MCF 10A (cell line): Measurements from ENCODE around the gene ATRN. TPM values are rescaled to one million over a fixed set of nuclear protein-coding genes. Genes with fewer than 3 reads are reported as not detected.

Experiments used
- BruUV-seq: library from RNA; stranded (reverse); fragments of 400-500 nt; replicated peaks from 2 replicates; lab custom pipeline; 2021; lab: Mats Ljungman, UMichigan
- CTCF ChIA-PET: fragments of 300-600 bp; sonication (Branson Sonifier 250); formaldehyde crosslinking; extraction: SDS; loops from one replicate; lab custom pipeline; 2021; ENCODE audit warnings: antibody characterized with exemption, inconsistent platforms; lab: Yijun Ruan, JAX
- POLR2A ChIA-PET: fragments of 300-600, 350-650 bp; sonication (Branson Sonifier 250); formaldehyde crosslinking; extraction: SDS; loops from one replicate; lab custom pipeline; 2020; ENCODE audit warnings: antibody characterized with exemption, inconsistent platforms; lab: Yijun Ruan, JAX
- DNase-seq: peaks from one replicate; pipeline ENCODE4 v3.0.0-alpha.2; 2018; ENCODE audit not compliant: unreplicated experiment
- H3K27ac Mint-ChIP-seq: one replicate; pipeline ENCODE4 v1.8.0; 2022; ENCODE audit warnings: mild to moderate bottlenecking, low read depth, mixed read lengths; ENCODE audit not compliant: unreplicated experiment
- H3K27me3 Mint-ChIP-seq: one replicate; pipeline ENCODE4 v1.8.0; 2022; ENCODE audit warnings: mixed read lengths; ENCODE audit not compliant: insufficient read depth, unreplicated experiment
- H3K36me3 Mint-ChIP-seq: one replicate; pipeline ENCODE4 v1.8.0; 2022; ENCODE audit warnings: mild to moderate bottlenecking, moderate library complexity, mixed read lengths; ENCODE audit not compliant: insufficient read depth, unreplicated experiment
- H3K4me1 Mint-ChIP-seq: one replicate; pipeline ENCODE4 v1.8.0; 2022; ENCODE audit warnings: mixed read lengths; ENCODE audit not compliant: insufficient read depth, unreplicated experiment
- H3K4me3 Mint-ChIP-seq: one replicate; pipeline ENCODE4 v1.8.0; 2022; ENCODE audit warnings: mild to moderate bottlenecking, moderate library complexity, mixed read lengths; ENCODE audit not compliant: unreplicated experiment
- H3K9me3 Mint-ChIP-seq: one replicate; pipeline ENCODE4 v1.8.0; 2022; ENCODE audit warnings: mixed read lengths; ENCODE audit not compliant: unreplicated experiment
- intact Hi-C: fragments of 100-400 bp; cut with micrococcal nuclease; formaldehyde crosslinking; loops from 2 replicates; pipeline ENCODE4 v1.14.1; 2022
- total RNA-seq: library from RNA; stranded (reverse); gene quantifications from 2 replicates; pipeline ENCODE4 v1.2.3, GENCODE V29; 2022
- TF ChIP-seq, protein P1 (sequence below): fragments of 200-600 bp; IDR thresholded peaks from one replicate; pipeline ENCODE4 v1.8.0; 2022; ENCODE audit warnings: antibody characterized with exemption, mild to moderate bottlenecking; ENCODE audit not compliant: unreplicated experiment

ATRN gene
- total RNA-seq, 1 experiment from 2014 or later = 29.7 TPM

DNA sequence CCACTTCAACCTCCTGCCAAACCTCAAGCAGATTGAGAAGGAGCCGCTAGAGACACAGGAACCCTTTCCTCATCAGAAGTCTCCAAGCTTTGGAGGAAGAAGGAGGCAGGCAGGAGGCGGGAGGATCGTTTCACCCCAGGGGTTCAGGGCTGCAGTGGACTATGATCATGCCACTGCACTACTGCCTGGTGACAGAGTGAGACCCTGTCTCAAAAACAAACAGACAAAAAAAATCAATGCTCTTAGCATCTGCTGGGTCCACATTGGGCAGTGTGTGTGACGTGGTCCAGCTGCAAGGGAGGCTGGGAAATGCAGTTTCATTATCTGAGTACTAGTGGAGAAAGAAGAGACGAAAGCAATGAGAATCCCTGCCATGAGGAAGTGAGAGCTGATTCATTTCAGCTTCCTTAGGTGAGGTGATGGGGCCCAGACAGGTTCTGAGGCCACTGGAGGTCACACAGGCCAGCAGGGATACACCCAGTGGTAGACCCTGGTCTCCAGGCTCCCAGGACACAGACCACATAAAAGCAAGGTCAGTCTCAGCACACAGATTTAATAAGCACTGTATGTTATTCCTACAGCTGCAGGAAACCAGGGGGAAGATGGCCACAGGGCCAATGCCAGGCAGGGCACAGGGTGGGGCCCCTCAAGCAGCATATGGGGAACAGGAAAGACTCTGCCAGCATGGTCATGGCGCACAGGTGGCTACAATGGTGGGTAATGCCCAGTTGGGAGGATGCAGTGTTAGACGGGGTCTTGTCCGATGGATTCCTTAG, 188.1 kb downstream of the ATRN start:
- Mint-ChIP-seq H3K4me3 (no peak overlapping the region), H3K36me3 (peaks cover 5% of the 10 kb centered on the region)
- CTCF ChIA-PET = interaction anchor here (2.5 kb wide), 1 partner anchor 18 kb away, joined by 15 read pairs; no protein-coding TSS in a partner anchor

GRCh38 chr20:3659492-3660261, 188.9 kb downstream of the ATRN start:
- H3K4me1 Mint-ChIP-seq = peaks cover 6% of the 10 kb centered on the region
- peaks cover 5% of the 10 kb centered on the region for H3K36me3 Mint-ChIP-seq
- no peak for DNase-seq
- TF ChIP-seq, protein P1, sequence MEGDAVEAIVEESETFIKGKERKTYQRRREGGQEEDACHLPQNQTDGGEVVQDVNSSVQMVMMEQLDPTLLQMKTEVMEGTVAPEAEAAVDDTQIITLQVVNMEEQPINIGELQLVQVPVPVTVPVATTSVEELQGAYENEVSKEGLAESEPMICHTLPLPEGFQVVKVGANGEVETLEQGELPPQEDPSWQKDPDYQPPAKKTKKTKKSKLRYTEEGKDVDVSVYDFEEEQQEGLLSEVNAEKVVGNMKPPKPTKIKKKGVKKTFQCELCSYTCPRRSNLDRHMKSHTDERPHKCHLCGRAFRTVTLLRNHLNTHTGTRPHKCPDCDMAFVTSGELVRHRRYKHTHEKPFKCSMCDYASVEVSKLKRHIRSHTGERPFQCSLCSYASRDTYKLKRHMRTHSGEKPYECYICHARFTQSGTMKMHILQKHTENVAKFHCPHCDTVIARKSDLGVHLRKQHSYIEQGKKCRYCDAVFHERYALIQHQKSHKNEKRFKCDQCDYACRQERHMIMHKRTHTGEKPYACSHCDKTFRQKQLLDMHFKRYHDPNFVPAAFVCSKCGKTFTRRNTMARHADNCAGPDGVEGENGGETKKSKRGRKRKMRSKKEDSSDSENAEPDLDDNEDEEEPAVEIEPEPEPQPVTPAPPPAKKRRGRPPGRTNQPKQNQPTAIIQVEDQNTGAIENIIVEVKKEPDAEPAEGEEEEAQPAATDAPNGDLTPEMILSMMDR = no peak
- peaks cover 56% of the 10 kb centered on the region for H3K27me3 Mint-ChIP-seq
- H3K27ac Mint-ChIP-seq = no peak overlapping the region
- ChIA-PET CTCF (interaction anchor here (0.7 to 2.5 kb wide), 3 partner anchors 15 to 158 kb away, joined by 3 to 15 read pairs (median 3); no protein-coding TSS in a partner anchor), POLR2A (interaction anchor here (0.6 to 1.2 kb wide), 2 partner anchors 21 to 29 kb away, joined by 3 to 4 read pairs; no protein-coding TSS in a partner anchor)
- intact Hi-C loops = no loop called here
- no TSS peak for BruUV-seq
- no peak overlapping the region for H3K4me3 Mint-ChIP-seq
- no peaks in the 10 kb centered on the region for H3K9me3 Mint-ChIP-seq

More for the DNA sequence above, 188.1 kb downstream of the ATRN start:
- TF ChIP-seq, protein P1 = no peak
- Mint-ChIP-seq H3K9me3 (no peaks in the 10 kb centered on the region), H3K27me3 (peaks cover 48% of the 10 kb centered on the region), H3K4me1 (peaks cover 6% of the 10 kb centered on the region), H3K27ac (no peak overlapping the region)
- DNase-seq = no peak
- intact Hi-C loops = no loop called here
- no TSS peak for BruUV-seq
- POLR2A ChIA-PET = interaction anchor here (0.7 to 1.2 kb wide), 3 partner anchors 12 to 45 kb away, joined by 3 to 4 read pairs (median 3); no protein-coding TSS in a partner anchor

DNA sequence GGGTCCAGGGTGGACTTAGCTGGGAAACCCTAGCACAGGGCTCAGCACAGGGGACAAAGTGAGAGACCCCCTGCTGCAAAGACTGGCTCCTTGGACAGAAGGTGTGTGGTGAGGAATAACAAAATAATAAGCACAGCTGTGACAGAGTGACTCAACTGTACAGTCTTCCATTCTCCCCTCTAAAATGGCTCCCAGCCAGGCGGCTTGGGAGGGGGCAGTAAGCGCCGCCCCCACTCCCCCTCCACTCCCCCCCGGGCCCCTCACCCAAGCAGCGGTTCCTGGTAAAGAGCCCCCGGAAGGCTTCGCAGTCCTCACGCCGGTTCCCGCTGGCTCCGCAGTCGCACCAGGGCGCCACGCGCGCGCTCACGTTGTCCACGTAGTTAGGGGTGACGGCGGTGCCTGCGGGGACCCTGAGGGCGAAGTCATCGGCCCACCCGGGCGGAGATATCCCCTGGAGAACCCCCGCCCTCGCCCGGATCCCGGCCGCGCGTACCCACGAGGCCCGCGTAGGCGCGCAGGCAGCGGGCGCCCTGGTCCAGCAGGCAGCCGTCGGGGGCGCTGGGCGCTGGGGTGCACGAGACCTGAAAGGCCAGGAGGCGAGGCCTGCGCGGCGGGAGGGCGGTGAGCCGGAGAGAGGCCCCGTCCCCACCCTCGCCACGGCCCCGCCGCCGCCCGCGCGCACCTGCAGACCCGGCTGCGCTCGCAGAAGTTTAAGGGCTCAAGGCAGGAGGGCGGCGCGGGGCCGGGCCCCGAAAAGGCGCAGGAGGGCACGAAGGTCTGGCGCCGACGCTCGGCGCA, 189.6 kb downstream of the ATRN start:
- CTCF ChIA-PET = interaction anchor here (0.7 kb wide), 2 partner anchors 14 to 157 kb away, joined by 3 read pairs; no protein-coding TSS in a partner anchor
- TF ChIP-seq, protein P1 = no peak

More for the DNA sequence above, 189.6 kb downstream of the ATRN start:
- H3K27me3 Mint-ChIP-seq = peaks cover 63% of the 10 kb centered on the region
- peaks cover 6% of the 10 kb centered on the region for H3K4me1 Mint-ChIP-seq
- DNase-seq = no peak
- no peak overlapping the region for H3K4me3 Mint-ChIP-seq
- POLR2A ChIA-PET = interaction anchor here (0.6 to 0.7 kb wide), 2 partner anchors 21 to 107 kb away, joined by 3 read pairs; partner anchors contain the start of gene ADISSP
- intact Hi-C loops = no loop called here
- H3K9me3 Mint-ChIP-seq = no peaks in the 10 kb centered on the region
- peaks cover 5% of the 10 kb centered on the region for H3K36me3 Mint-ChIP-seq
- no TSS peak for BruUV-seq
- no peak overlapping the region for H3K27ac Mint-ChIP-seq
